SK-N-SH (cell line): ENCODE data around the gene MEFV. TPM values are rescaled to one million over a fixed set of nuclear protein-coding genes. Genes with fewer than 3 reads are reported as not detected.
"Not testable (repeated sequence)": the region's sequence is repeated elsewhere in the genome, so short reads cannot be mapped to it uniquely, and the experiment has no call there.

Experiments used
- CTCF ChIA-PET: fragments of 300-600, 350-600 bp; formaldehyde crosslinking; extraction: SDS; loops from one replicate; lab custom pipeline; 2021; lab: Yijun Ruan, JAX
- POLR2A ChIA-PET: fragments of 350-600 bp; sonication (Branson Sonifier 250); formaldehyde crosslinking; extraction: SDS; loops from one replicate; lab custom pipeline; 2020; ENCODE audit warnings: antibody characterized with exemption, inconsistent platforms; lab: Yijun Ruan, JAX
- DNase-seq: peaks from one replicate; pipeline ENCODE4 v3.0.0; 2012
- H2AFZ ChIP-seq: fragments of 200-600 bp; sonication (generic); 2 replicates; pipeline ENCODE4 v1.8.1; 2016; ENCODE audit warnings: antibody characterized with exemption, mild to moderate bottlenecking, low read depth
- H3F3A ChIP-seq: fragments of 200-600 bp; sonication (generic); replicated peaks from 2 replicates; pipeline ENCODE3; 2016; ENCODE audit warnings: antibody characterized with exemption, mild to moderate bottlenecking; ENCODE audit not compliant: insufficient read depth
- H3K27ac ChIP-seq, 2 experiments: fragments of 200-500 bp in 1 of 2; fragments of 200-600 bp in 1 of 2; sonication (Bioruptor generic) in 1 of 2; sonication (generic), shearing (Covaris generic) in 1 of 2; 2 replicates each; pipeline versions ENCODE4 v1.5.1 to v1.6.1; 2014 to 2016; ENCODE audit warnings: low read depth in 2 of 2, inconsistent platforms in 1 of 2, low read length in 1 of 2, mild to moderate bottlenecking in 1 of 2, mixed read lengths in 1 of 2
- H3K27me3 ChIP-seq: fragments of 200-600 bp; sonication (generic), shearing (Covaris generic); 2 replicates; pipeline ENCODE4 v1.6.1; 2016; ENCODE audit warnings: mixed run types; ENCODE audit not compliant: insufficient read depth
- H3K36me3 ChIP-seq, 2 experiments: fragments of 200-500 bp in 1 of 2; fragments of 200-600 bp in 1 of 2; sonication (Bioruptor generic) in 1 of 2; sonication (generic) in 1 of 2; replicated peaks in 1 of 2; 2 replicates each; pipeline versions ENCODE3 to v1.5.1; 2014 to 2016; ENCODE audit warnings: low read length in 1 of 2, mild to moderate bottlenecking in 1 of 2; ENCODE audit not compliant: insufficient read depth in 2 of 2, control insufficient read depth in 1 of 2
- H3K4me1 ChIP-seq, 2 experiments: fragments of 200-500 bp in 1 of 2; fragments of 200-600 bp in 1 of 2; sonication (Bioruptor generic) in 1 of 2; sonication (generic), shearing (Covaris generic) in 1 of 2; 2 replicates each; pipeline versions ENCODE4 v1.5.1 to v1.6.1; 2014 to 2016; ENCODE audit warnings: low read depth in 1 of 2, low read length in 1 of 2, mixed run types in 1 of 2; ENCODE audit not compliant: insufficient read depth in 2 of 2, control insufficient read depth in 1 of 2
- H3K4me2 ChIP-seq: fragments of 200-600 bp; sonication (generic), shearing (Covaris generic); 2 replicates; pipeline ENCODE4 v1.6.1; 2017; ENCODE audit warnings: mixed run types
- H3K4me3 ChIP-seq, 2 experiments: fragments of 200-500 bp in 1 of 2; fragments of 200-600 bp in 1 of 2; sonication (Bioruptor generic) in 1 of 2; sonication (generic), shearing (Covaris generic) in 1 of 2; 2 replicates each; pipeline versions ENCODE4 v1.5.1 to v1.8.1; 2014 to 2016; ENCODE audit warnings: low read depth in 2 of 2, inconsistent platforms in 1 of 2, low read length in 1 of 2, mild to moderate bottlenecking in 1 of 2, mixed read lengths in 1 of 2, moderate library complexity in 1 of 2
- H3K79me2 ChIP-seq: fragments of 200-600 bp; sonication (generic); 2 replicates; pipeline ENCODE4 v1.8.1; 2017; ENCODE audit warnings: mild to moderate bottlenecking; ENCODE audit not compliant: insufficient read depth
- H3K9ac ChIP-seq: fragments of 200-600 bp; sonication (generic); 2 replicates; pipeline ENCODE4 v1.6.1; 2017; ENCODE audit warnings: mixed run types
- H3K9me2 ChIP-seq: fragments of 200-600 bp; sonication (generic); 2 replicates; pipeline ENCODE4 v1.6.1; 2017; ENCODE audit warnings: mixed run types
- H3K9me3 ChIP-seq: fragments of 200-600 bp; sonication (generic); 2 replicates; pipeline ENCODE4 v1.6.1; 2017; ENCODE audit warnings: mixed run types, mild to moderate bottlenecking, moderate library complexity
- H4K20me1 ChIP-seq: fragments of 200-600 bp; sonication (generic); 2 replicates; pipeline ENCODE4 v1.6.1; 2017; ENCODE audit warnings: mild to moderate bottlenecking, mixed run types; ENCODE audit not compliant: insufficient read depth
- CTCF ChIP-seq: fragments of 200-600 bp; sonication (generic); IDR thresholded peaks from 2 replicates; pipeline ENCODE4 v1.6.1; 2017; ENCODE audit warnings: antibody characterized with exemption, mild to moderate bottlenecking, moderate library complexity
- IRF3 ChIP-seq: fragments of 150-350 bp; IDR thresholded peaks from 2 replicates; pipeline ENCODE4 v1.6.1; 2016; ENCODE audit warnings: mild to moderate bottlenecking, low read depth, low read length
- MEF2A ChIP-seq: IDR thresholded peaks from 2 replicates; pipeline ENCODE4 v1.4.0; 2012; ENCODE audit warnings: low read depth, borderline replicate concordance
- NRF1 ChIP-seq: IDR thresholded peaks from 2 replicates; pipeline ENCODE4 v1.6.1; 2012; ENCODE audit warnings: low read depth, mild to moderate bottlenecking, low read length
- POLR2AphosphoS5 ChIP-seq: IDR thresholded peaks from 2 replicates; pipeline ENCODE4 v1.6.1; 2012; ENCODE audit warnings: low read depth, low read length
- REST ChIP-seq: IDR thresholded peaks from 2 replicates; pipeline ENCODE4 v1.6.1; 2012; ENCODE audit warnings: mild to moderate bottlenecking, low read depth, low read length, moderate library complexity
- TCF12 ChIP-seq: IDR thresholded peaks from 2 replicates; pipeline ENCODE4 v1.4.0; 2012
- USF1 ChIP-seq: IDR thresholded peaks from 2 replicates; pipeline ENCODE4 v1.4.0; 2012; ENCODE audit warnings: low read depth, borderline replicate concordance
- USF2 ChIP-seq: fragments of 150-350 bp; IDR thresholded peaks from 2 replicates; pipeline ENCODE4 v1.6.1; 2017; ENCODE audit warnings: antibody characterized with exemption, low read length, low read depth, borderline replicate concordance
- YY1 ChIP-seq: IDR thresholded peaks from 2 replicates; pipeline ENCODE4 v1.4.0; 2012; ENCODE audit warnings: low read depth, mild to moderate bottlenecking
- WGBS: methylation state at CpG from one replicate; pipeline ENCODE4 v1.1.6; 2017; ENCODE audit warnings: low lambda C conversion rate; 5-methylcytosine and 5-hydroxymethylcytosine counted together
- polyA plus RNA-seq, 3 experiments: library from polyadenylated mRNA; depleted of rRNA; stranded (reverse); fragments of >200 nt; gene quantifications; 2 replicates each; pipeline ENCODE4 v1.2.3, GENCODE V29; 2012

Gene MEFV
- polyA plus RNA-seq, 1 of the 3 experiments (the other 2 are of a cell fraction), result not detected

GRCh38 chr16:3274490-3274889 lies 18.1 kb upstream of the MEFV start (continued):
- TF ChIP-seq CTCF, result no peak
- no peak for TF ChIP-seq YY1
- TF ChIP-seq TCF12, result no peak
- TF ChIP-seq IRF3, result no peak

- 46% methylated on average over 22 of the region's 22 CpGs for WGBS
- DNase-seq, H3K4me2 ChIP-seq, H3K9me3 ChIP-seq, POLR2A ChIA-PET, H3K27ac ChIP-seq, H3K4me1 ChIP-seq, H3K4me3 ChIP-seq, H3K9me2 ChIP-seq, H3K36me3 ChIP-seq, H2AFZ ChIP-seq, CTCF ChIA-PET, H4K20me1 ChIP-seq, H3F3A ChIP-seq, H3K79me2 ChIP-seq, H3K9ac ChIP-seq: not testable (repeated sequence)
- peaks cover 10% of the 10 kb centered on the region; the same call in 1 of the 2 replicates for H3K27me3 ChIP-seq
These were observed 14.8 kb upstream of the MEFV start for GRCh38 chr16:3271281-3271680.

- H2AFZ ChIP-seq, H3K9me2 ChIP-seq, H3K79me2 ChIP-seq, POLR2A ChIA-PET, CTCF ChIA-PET, H3K9me3 ChIP-seq, H3K4me3 ChIP-seq, H3K27ac ChIP-seq, H3K4me1 ChIP-seq, H3K36me3 ChIP-seq, H3K9ac ChIP-seq, H3K27me3 ChIP-seq, DNase-seq, H3K4me2 ChIP-seq, H3F3A ChIP-seq, H4K20me1 ChIP-seq: not testable (repeated sequence)
- 61% methylated on average over 4 of the region's 5 CpGs for WGBS
These were observed 14.3 kb upstream of the MEFV start for GRCh38 chr16:3270718-3271117.

- H3F3A ChIP-seq, result peaks cover 7% of the 10 kb centered on the region
- H3K79me2 ChIP-seq, result no peaks in the 10 kb centered on the region
- no peak overlapping the region for H2AFZ ChIP-seq
- H3K4me2 ChIP-seq, result no peak overlapping the region
- no peak overlapping the region for H3K4me3 ChIP-seq
- no peaks in the 10 kb centered on the region for H3K36me3 ChIP-seq
- no peaks in the 10 kb centered on the region for H3K27me3 ChIP-seq
- ChIA-PET POLR2A (no interaction called here), CTCF (interaction anchor here (0.8 to 1.3 kb wide), 2 partner anchors 12 to 116 kb away, joined by 3 to 4 read pairs; no protein-coding TSS in a partner anchor)
- no peaks in the 10 kb centered on the region for H3K9me3 ChIP-seq
- peaks cover 0 to 5% of the 10 kb centered on the region in 2 experiments; a peak in 1 of 4 replicates for H3K4me1 ChIP-seq
- DNase-seq, result no peak
- TF ChIP-seq POLR2AphosphoS5, result no peak
- no peak for TF ChIP-seq MEF2A
- TF ChIP-seq TCF12, result no peak
- TF ChIP-seq REST, result no peak
- TF ChIP-seq YY1, result no peak
- TF ChIP-seq USF1, result no peak
- TF ChIP-seq NRF1, result no peak
- TF ChIP-seq USF2, result no peak
- 57% methylated on average over 1 of the region's 1 CpG for WGBS
- no peaks in the 10 kb centered on the region for H3K9me2 ChIP-seq
- no peaks in the 10 kb centered on the region for H4K20me1 ChIP-seq
- no peak overlapping the region for H3K27ac ChIP-seq
- H3K9ac ChIP-seq, result no peak overlapping the region
These were observed 11.9 kb upstream of the MEFV start for GRCh38 chr16:3268294-3268693.
